ENCODE results near the gene TMOD3.
"Not testable (repeated sequence)": the region's sequence is repeated elsewhere in the genome, so short reads cannot be mapped to it uniquely, and the experiment has no call there.

Gene TMOD3

GRCh38 chr15:51865317-51865716 is 35.9 kb downstream of the TMOD3 start:
- no peak for DNase-seq

- DNase-seq: no peak
Observed at GRCh38 chr15:51866161-51866560, 36.7 kb downstream of the TMOD3 start.

GRCh38 chr15:51866751-51867150 is 37.3 kb downstream of the TMOD3 start:
- no peak for DNase-seq

GRCh38 chr15:51869060-51869421 is 39.6 kb downstream of the TMOD3 start:
- DNase-seq: no peak

GRCh38 chr15:51870774-51871173 is 41.3 kb downstream of the TMOD3 start:
- no peak for DNase-seq

GRCh38 chr15:51874751-51875644 is 45.5 kb downstream of the TMOD3 start:
- DNase-seq: no peak

GRCh38 chr15:51876169-51876568 is 46.7 kb downstream of the TMOD3 start:
- DNase-seq: no peak

- DNase-seq: no peak
Observed at GRCh38 chr15:51878446-51879386, 49.3 kb downstream of the TMOD3 start.

GRCh38 chr15:51879555-51879954 is 50.1 kb downstream of the TMOD3 start:
- DNase-seq: no peak

GRCh38 chr15:51883271-51883837 is 53.9 kb downstream of the TMOD3 start:
- DNase-seq: no peak

GRCh38 chr15:51884041-51884440 is 54.6 kb downstream of the TMOD3 start:
- no peak for DNase-seq

- DNase-seq: no peak
Observed at GRCh38 chr15:51884517-51885236, 55.2 kb downstream of the TMOD3 start.

- not testable (repeated sequence) for DNase-seq
Observed at GRCh38 chr15:51885758-51886157, 56.3 kb downstream of the TMOD3 start.

- DNase-seq: no peak
Observed at GRCh38 chr15:51887887-51888592, 58.6 kb downstream of the TMOD3 start.

GRCh38 chr15:51888593-51889195 is 59.2 kb downstream of the TMOD3 start:
- no peak for DNase-seq

- DNase-seq: no peak
Observed at GRCh38 chr15:51889486-51889885, 60.0 kb downstream of the TMOD3 start.

- DNase-seq: no peak
Observed at GRCh38 chr15:51904421-51904820, 75.0 kb downstream of the TMOD3 start.

GRCh38 chr15:51904931-51905330 is 75.5 kb downstream of the TMOD3 start:
- DNase-seq: no peak

GRCh38 chr15:51907136-51907862 is 77.8 kb downstream of the TMOD3 start:
- DNase-seq: no peak

GRCh38 chr15:51908316-51908715 is 78.9 kb downstream of the TMOD3 start:
- DNase-seq: no peak

GRCh38 chr15:51909584-51909983 is 80.1 kb downstream of the TMOD3 start:
- no peak for DNase-seq
